Tibial nerve (tissue), 3 donors: ENCODE data around the gene DLX6.

Experiments used
- POLR2A ChIP-seq, 2 donors: fragments of 450-650 bp; IDR thresholded peaks; one replicate each; pipeline ENCODE4 v1.6.1; 2017; ENCODE audit warnings: antibody characterized with exemption in 2 of 2, mild to moderate bottlenecking in 2 of 2, moderate library complexity in 2 of 2
- TF ChIP-seq, protein P1 (sequence below), 5 experiments: fragments of 200-600 bp in 3 of 5; fragments of 450-650 bp in 2 of 5; sonication (generic) in 3 of 5; IDR thresholded peaks; one replicate each; pipeline ENCODE4 v1.5.1; 2016 to 2019; ENCODE audit warnings: antibody characterized with exemption in 5 of 5, mild to moderate bottlenecking in 3 of 5, moderate library complexity in 2 of 5

DNA sequence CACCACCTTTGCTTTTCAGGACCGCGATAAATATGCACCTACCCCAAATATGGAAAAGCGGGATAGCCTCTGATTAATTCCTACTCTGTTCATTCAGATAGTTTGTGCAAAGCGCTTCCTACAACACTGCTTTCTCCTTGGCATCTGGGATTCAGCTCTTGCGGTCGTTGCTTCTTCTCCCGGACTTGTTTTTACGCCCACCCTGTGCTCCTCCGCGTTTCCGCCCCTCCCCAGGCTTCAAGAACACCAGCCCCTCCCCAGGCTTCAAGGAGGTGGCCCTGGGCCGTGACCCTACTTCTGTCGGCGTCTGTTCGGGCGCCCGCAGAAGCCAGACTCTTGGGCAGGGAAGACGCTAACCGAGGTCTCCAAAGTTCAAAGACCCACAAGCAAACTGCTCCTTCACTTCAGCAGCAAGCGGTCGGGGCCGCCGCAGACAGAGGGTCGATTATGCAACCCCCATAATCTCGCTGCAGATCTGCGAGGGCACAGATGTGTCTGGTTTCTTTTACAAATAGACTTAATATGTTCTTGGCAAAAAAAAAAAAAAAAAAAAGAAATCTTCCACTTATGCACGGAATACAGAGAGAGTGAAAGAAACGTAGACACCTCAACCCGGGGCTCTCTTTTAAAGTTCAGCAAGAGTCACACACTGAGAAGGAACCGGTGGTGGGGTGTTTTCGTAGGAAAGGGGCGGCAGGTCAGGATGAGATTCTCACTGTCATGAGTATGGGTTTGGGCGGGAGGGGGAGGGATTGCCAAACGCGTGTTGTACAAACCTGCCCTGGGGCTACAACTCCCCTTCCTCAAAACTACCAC lies 17.3 kb downstream of the DLX6 start:
- TF ChIP-seq, protein P1, sequence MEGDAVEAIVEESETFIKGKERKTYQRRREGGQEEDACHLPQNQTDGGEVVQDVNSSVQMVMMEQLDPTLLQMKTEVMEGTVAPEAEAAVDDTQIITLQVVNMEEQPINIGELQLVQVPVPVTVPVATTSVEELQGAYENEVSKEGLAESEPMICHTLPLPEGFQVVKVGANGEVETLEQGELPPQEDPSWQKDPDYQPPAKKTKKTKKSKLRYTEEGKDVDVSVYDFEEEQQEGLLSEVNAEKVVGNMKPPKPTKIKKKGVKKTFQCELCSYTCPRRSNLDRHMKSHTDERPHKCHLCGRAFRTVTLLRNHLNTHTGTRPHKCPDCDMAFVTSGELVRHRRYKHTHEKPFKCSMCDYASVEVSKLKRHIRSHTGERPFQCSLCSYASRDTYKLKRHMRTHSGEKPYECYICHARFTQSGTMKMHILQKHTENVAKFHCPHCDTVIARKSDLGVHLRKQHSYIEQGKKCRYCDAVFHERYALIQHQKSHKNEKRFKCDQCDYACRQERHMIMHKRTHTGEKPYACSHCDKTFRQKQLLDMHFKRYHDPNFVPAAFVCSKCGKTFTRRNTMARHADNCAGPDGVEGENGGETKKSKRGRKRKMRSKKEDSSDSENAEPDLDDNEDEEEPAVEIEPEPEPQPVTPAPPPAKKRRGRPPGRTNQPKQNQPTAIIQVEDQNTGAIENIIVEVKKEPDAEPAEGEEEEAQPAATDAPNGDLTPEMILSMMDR (IDR thresholded peaks at IDR 0.05), result no peak
- no peak for TF ChIP-seq POLR2A (IDR thresholded peaks at IDR 0.05)
